Stomach (tissue), 4 donors: ENCODE measurements around the gene PRKN.

Experiments used
- CTCF ChIP-seq, 7 experiments: fragments of 450-650 bp in 4 of 7; fragments of 200-600 bp in 3 of 7; sonication (generic) in 3 of 7; IDR thresholded peaks; one replicate each; pipeline ENCODE4 v1.5.1; 2016 to 2019; ENCODE audit warnings: antibody characterized with exemption in 7 of 7, control low read depth in 2 of 7, mild to moderate bottlenecking in 1 of 7
- EP300 ChIP-seq: sonication (generic); formaldehyde crosslinking; IDR thresholded peaks from one replicate; pipeline ENCODE4 v1.6.1; 2017; ENCODE audit warnings: antibody characterized with exemption
- POLR2A ChIP-seq, 4 donors: fragments of 450-650 bp; IDR thresholded peaks; one replicate each; pipeline ENCODE4 v1.6.1; 2016; ENCODE audit warnings: antibody characterized with exemption in 4 of 4, control low read depth in 2 of 4, mild to moderate bottlenecking in 1 of 4, moderate library complexity in 1 of 4

GRCh38 chr6:162373868-162374267, 353.7 kb downstream of the PRKN start:
- TF ChIP-seq CTCF (IDR thresholded peaks at IDR 0.05), result no peak
- TF ChIP-seq POLR2A (IDR thresholded peaks at IDR 0.05), result no peak
- no peak for TF ChIP-seq EP300
